Measurements from ENCODE around the gene TBC1D14.

TBC1D14 gene

GRCh38 chr4:7052923-7053715 lies 143.5 kb downstream of the TBC1D14 start:
- in situ Hi-C loops (cut with MboI; ENCODE audit: low sequenced_read_pairs) = no loop called here

- in situ Hi-C loops (cut with MboI; ENCODE audit: low sequenced_read_pairs) = no loop called here
These were observed 144.7 kb downstream of the TBC1D14 start for GRCh38 chr4:7054106-7054880.

GRCh38 chr4:7055111-7055989 lies 145.7 kb downstream of the TBC1D14 start:
- in situ Hi-C loops (cut with MboI; ENCODE audit: low sequenced_read_pairs) = no loop called here

- in situ Hi-C loops (cut with MboI; ENCODE audit: low sequenced_read_pairs) = no loop called here
These were observed 146.3 kb downstream of the TBC1D14 start for GRCh38 chr4:7055990-7056325.

- in situ Hi-C loops (cut with MboI; ENCODE audit: low sequenced_read_pairs) = no loop called here
These were observed 149.2 kb downstream of the TBC1D14 start for GRCh38 chr4:7058792-7059191.

- in situ Hi-C loops (cut with MboI; ENCODE audit: low sequenced_read_pairs) = loop anchor here (10.0 kb wide), 1 partner anchor 155 kb away; the partner anchor contains the start of gene TBC1D14
These were observed 150.0 kb downstream of the TBC1D14 start for GRCh38 chr4:7059662-7060061.

GRCh38 chr4:7060346-7061150 lies 150.9 kb downstream of the TBC1D14 start:
- in situ Hi-C loops (cut with MboI; ENCODE audit: low sequenced_read_pairs) = loop anchor here (10.0 kb wide), 1 partner anchor 156 kb away; the partner anchor contains the start of gene TBC1D14

- in situ Hi-C loops (cut with MboI; ENCODE audit: low sequenced_read_pairs) = loop anchor here (10.0 kb wide), 1 partner anchor 157 kb away; the partner anchor contains the start of gene TBC1D14
These were observed 152.2 kb downstream of the TBC1D14 start for GRCh38 chr4:7061815-7062214.

GRCh38 chr4:7062816-7063215 lies 153.2 kb downstream of the TBC1D14 start:
- in situ Hi-C loops (cut with MboI; ENCODE audit: low sequenced_read_pairs) = loop anchor here (10.0 kb wide), 1 partner anchor 158 kb away; the partner anchor contains the start of gene TBC1D14

GRCh38 chr4:7063362-7063761 lies 153.7 kb downstream of the TBC1D14 start:
- in situ Hi-C loops (cut with MboI; ENCODE audit: low sequenced_read_pairs) = loop anchor here (10.0 kb wide), 1 partner anchor 159 kb away; the partner anchor contains the start of gene TBC1D14

GRCh38 chr4:7066006-7066405 lies 156.4 kb downstream of the TBC1D14 start:
- in situ Hi-C loops (cut with MboI; ENCODE audit: low sequenced_read_pairs) = loop anchor here (10.0 kb wide), 1 partner anchor 161 kb away; the partner anchor contains the start of gene TBC1D14

- in situ Hi-C loops (cut with MboI; ENCODE audit: low sequenced_read_pairs) = loop anchor here (10.0 kb wide), 1 partner anchor 162 kb away; the partner anchor contains the start of gene TBC1D14
These were observed 156.9 kb downstream of the TBC1D14 start for GRCh38 chr4:7066493-7066892.

- in situ Hi-C loops (cut with MboI; ENCODE audit: low sequenced_read_pairs) = loop anchor here (10.0 kb wide), 1 partner anchor 162 kb away; the partner anchor contains the start of gene TBC1D14
These were observed 157.5 kb downstream of the TBC1D14 start for GRCh38 chr4:7067126-7067451.

GRCh38 chr4:7067452-7068278 lies 158.0 kb downstream of the TBC1D14 start, which contains the start of gene GRPEL1:
TSS of gene GRPEL1 (minus strand) at chr4:7068064. CDS start at chr4:7068032, 32 bp downstream.
- in situ Hi-C loops (cut with MboI; ENCODE audit: low sequenced_read_pairs) = loop anchor here (10.0 kb wide), 1 partner anchor 163 kb away; the partner anchor contains the start of gene TBC1D14

- in situ Hi-C loops (cut with MboI; ENCODE audit: low sequenced_read_pairs) = loop anchor here (10.0 kb wide), 1 partner anchor 164 kb away; the partner anchor contains the start of gene TBC1D14
These were observed 158.7 kb downstream of the TBC1D14 start for GRCh38 chr4:7068279-7068842.

GRCh38 chr4:7068883-7069282 lies 159.3 kb downstream of the TBC1D14 start:
- in situ Hi-C loops (cut with MboI; ENCODE audit: low sequenced_read_pairs) = loop anchor here (10.0 kb wide), 1 partner anchor 164 kb away; the partner anchor contains the start of gene TBC1D14

- in situ Hi-C loops (cut with MboI; ENCODE audit: low sequenced_read_pairs) = loop anchor here (10.0 kb wide), 1 partner anchor 356 kb away; the partner anchor contains the start of gene BLOC1S4
These were observed 161.3 kb downstream of the TBC1D14 start for GRCh38 chr4:7070729-7071511.

All from HL-60/S4 (cell line).